ENCODE measurements around the gene CDH23.

CDH23 gene

DNA sequence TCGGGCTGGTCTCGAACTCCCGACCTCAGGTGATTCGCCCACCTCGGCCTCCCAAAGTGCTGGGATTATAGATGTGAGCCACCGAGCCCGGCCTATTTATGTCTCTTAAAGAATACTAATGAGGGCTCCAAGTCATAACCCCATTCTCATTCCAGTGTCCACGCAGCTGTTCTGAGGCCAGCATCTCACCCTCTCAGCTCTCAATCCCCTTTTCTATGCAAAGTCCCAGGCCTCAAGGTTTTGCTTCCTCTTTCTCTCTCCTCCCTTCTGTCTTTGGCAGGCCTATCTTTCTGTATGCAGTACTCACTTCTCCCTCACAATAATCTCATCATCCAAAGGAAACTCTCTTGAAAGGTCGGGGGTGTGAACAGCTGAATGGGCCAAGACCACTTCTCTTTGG, 404.6 kb downstream of the CDH23 start:
- in situ Hi-C loops (cut with HindIII; ENCODE audit: low pct_unique_long_range_greater_than_20kb, low sequenced_read_pairs): no loop called here
- DNase-seq (ENCODE audit: low read depth in 1 of 2, low spot score in 1 of 2): no peak
- no peak for TF ChIP-seq JUND (IDR thresholded peaks at IDR 0.05; ENCODE audit: low read depth)

DNA sequence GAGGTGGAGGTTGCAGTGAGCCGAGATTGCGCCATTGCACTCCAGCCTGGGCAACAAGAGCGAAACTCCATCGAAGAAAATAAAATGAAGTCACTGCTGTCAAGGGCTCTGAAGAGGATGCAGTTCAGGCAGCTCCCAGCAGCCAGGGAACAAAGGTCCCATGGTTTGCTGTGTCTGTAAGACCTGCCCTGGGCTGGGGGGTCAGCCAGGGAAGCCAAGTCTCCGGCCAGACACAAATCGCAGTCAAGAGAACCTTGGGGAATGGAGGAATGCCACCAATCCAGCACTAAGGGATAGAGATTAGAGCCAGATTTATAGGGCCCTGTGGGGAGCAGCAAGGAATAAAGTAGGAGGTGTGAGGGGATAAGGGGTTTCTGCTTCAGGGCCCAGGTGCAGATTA, 405.5 kb downstream of the CDH23 start:
- in situ Hi-C loops (cut with HindIII; ENCODE audit: low pct_unique_long_range_greater_than_20kb, low sequenced_read_pairs): no loop called here
- TF ChIP-seq JUND (IDR thresholded peaks at IDR 0.05; ENCODE audit: low read depth): no peak
- DNase-seq (ENCODE audit: low read depth in 1 of 2, low spot score in 1 of 2): no peak

DNA sequence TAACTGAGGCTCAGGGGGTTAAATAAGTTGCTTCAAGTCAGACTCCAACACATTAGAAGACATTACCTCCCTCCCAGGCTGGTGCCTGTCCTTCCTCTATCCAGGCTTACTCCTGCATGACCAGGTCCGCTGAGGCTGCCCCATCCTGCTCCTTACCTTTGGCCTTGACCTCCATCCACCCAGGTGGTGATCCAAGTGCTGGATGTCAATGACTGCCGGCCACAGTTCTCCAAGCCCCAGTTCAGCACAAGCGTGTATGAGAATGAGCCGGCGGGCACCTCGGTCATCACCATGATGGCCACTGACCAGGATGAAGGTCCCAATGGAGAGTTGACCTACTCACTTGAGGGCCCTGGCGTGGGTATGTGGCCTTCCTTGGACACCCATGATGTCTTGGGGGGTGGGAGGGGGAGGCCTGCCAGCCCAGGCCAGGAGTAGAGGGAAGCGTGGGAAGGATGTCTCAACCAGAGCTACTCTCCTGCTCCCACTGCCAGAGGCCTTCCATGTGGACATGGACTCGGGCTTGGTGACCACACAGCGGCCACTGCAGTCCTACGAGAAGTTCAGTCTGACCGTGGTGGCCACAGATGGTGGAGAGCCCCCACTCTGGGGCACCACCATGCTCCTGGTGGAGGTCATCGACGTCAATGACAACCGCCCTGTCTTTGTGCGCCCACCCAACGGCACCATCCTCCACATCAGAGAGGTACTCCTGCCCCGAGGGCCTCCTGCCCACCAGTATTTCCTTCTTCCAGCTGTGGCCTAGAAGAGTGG, 406.2 kb downstream of the CDH23 start:
- in situ Hi-C loops (cut with HindIII; ENCODE audit: low pct_unique_long_range_greater_than_20kb, low sequenced_read_pairs): no loop called here
- DNase-seq (ENCODE audit: low read depth in 1 of 2, low spot score in 1 of 2): no peak
- no peak for TF ChIP-seq JUND (IDR thresholded peaks at IDR 0.05; ENCODE audit: low read depth)

DNA sequence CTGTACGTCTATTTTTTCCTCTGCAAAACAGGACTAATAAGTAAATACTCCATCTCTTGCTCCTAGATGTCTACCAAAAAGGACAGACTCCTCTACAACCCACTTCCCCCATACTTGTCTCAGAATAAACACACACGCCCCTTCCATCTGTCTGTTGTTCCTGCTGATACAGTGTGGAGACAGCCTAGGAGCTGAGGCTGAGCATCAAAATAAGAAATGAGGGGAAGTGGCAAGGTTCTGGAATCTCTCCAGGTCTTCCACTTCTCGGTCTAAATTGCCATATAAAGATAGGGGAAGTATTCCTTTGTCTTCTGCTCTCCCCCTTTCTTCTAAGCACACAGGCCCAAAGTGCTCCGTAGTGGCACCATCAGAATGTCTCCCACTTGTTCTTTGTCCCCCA, 407.4 kb downstream of the CDH23 start:
- no peak for TF ChIP-seq JUND (IDR thresholded peaks at IDR 0.05; ENCODE audit: low read depth)
- no peak for DNase-seq (ENCODE audit: low read depth in 1 of 2, low spot score in 1 of 2)
- in situ Hi-C loops (cut with HindIII; ENCODE audit: low pct_unique_long_range_greater_than_20kb, low sequenced_read_pairs): no loop called here

DNA sequence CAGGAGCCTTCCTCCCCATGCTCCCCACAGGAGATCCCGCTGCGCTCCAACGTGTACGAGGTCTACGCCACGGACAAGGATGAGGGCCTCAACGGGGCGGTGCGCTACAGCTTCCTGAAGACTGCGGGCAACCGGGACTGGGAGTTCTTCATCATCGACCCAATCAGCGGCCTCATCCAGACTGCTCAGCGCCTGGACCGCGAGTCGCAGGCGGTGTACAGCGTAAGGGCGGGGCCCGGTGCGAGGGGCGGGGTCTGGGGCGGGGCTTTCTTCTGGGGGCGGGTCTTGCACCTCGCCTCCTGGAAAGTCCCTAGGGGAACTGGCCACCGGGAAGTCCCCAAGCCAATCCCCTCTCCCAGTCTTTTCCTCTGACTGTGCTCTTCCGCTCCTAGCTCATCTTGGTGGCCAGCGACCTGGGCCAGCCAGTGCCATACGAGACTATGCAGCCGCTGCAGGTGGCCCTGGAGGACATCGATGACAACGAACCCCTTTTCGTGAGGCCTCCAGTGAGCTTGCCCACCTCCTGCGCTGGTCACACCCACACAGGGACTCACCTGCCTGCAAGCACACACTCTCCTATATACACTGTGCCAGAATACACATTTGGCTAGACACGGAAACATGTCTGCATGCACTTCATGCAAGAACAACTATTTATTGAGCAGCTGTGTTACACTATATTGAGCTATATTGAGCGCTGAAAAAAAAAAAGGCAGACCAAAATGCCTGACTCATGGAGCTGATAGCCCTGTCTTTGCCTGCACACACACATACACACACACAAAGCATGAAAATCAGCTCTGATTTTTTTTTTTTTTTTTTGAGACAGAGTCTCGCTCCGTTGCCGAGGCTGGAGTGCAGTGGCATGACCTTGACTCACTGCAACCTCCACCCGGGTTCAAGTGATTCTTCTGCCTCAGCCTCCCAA, 409.3 kb downstream of the CDH23 start:
- DNase-seq (ENCODE audit: low read depth in 1 of 2, low spot score in 1 of 2): no peak
- in situ Hi-C loops (cut with HindIII; ENCODE audit: low pct_unique_long_range_greater_than_20kb, low sequenced_read_pairs): no loop called here
- TF ChIP-seq JUND (IDR thresholded peaks at IDR 0.05; ENCODE audit: low read depth): no peak

DNA sequence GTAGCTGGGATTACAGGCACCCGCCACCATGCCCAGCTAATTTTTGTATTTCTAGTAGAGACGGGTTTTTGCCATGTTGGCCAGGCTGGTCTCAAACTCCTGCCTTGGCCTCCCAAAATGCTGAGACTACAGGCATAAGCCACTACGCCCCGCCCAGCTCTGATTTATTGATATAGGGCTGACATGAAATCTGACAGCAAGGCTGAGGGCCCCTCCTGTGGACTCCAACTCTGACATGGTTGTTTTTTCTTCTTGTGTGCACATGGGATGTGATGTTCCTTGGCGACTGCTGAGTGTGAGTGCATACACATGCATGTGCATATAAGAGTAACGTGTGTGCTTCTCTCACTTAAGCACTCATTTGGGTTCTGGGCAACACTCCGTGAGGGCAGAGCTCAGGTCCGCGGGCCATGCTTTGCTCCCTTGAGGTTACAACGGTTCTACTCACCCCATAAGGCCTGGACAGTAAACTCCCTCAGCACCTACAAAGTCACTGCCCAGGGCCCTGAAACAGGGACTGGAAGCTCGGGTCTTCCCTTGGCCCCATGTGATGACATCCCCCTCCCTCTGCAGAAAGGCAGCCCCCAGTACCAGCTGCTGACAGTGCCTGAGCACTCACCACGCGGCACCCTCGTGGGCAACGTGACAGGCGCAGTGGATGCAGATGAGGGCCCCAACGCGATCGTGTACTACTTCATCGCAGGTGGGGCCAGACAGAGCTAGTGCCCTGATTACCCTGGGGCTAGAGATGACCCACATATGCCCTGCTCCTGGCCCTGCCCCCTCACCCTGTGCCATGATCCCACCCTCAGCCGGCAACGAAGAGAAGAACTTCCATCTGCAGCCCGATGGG, 410.2 kb downstream of the CDH23 start:
- no peak for TF ChIP-seq JUND (IDR thresholded peaks at IDR 0.05; ENCODE audit: low read depth)
- DNase-seq (ENCODE audit: low read depth in 1 of 2, low spot score in 1 of 2): no peak
- in situ Hi-C loops (cut with HindIII; ENCODE audit: low pct_unique_long_range_greater_than_20kb, low sequenced_read_pairs): no loop called here

DNA sequence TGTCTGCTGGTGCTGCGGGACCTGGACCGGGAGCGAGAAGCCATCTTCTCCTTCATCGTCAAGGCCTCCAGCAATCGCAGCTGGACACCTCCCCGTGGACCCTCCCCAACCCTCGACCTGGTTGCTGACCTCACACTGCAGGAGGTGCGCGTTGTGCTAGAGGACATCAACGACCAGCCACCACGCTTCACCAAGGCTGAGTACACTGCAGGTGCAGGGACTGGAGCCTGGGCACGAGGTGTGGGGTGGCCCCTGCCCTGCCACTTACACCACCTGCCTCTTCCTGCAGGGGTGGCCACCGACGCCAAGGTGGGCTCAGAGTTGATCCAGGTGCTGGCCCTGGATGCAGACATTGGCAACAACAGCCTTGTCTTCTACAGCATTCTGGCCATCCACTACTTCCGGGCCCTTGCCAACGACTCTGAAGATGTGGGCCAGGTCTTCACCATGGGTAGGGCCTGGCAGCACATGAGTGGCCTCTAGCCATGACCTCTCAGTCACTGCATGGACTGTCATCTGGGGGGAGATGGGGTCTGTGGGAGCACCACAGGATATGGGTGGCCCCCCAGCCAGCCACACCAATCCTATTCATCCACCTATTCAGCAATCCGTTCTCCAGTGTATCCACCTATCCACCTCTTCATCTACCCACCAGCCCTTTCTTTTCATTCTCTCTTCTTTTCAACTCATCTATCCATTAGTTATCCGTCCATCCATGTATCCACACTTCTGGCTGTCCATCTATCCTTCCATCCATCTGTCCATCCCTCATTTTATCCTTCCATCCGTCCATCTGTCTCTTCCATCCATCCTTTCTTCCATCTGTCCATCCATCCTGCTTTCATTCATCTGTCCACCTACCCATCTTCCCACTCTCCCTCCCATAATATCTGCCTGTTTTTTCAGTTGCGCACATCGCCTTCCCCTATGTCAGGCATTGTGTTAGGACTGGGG, 411.1 kb downstream of the CDH23 start:
- no peak for TF ChIP-seq JUND (IDR thresholded peaks at IDR 0.05; ENCODE audit: low read depth)
- in situ Hi-C loops (cut with HindIII; ENCODE audit: low pct_unique_long_range_greater_than_20kb, low sequenced_read_pairs): no loop called here
- no peak for DNase-seq (ENCODE audit: low read depth in 1 of 2, low spot score in 1 of 2)

DNA sequence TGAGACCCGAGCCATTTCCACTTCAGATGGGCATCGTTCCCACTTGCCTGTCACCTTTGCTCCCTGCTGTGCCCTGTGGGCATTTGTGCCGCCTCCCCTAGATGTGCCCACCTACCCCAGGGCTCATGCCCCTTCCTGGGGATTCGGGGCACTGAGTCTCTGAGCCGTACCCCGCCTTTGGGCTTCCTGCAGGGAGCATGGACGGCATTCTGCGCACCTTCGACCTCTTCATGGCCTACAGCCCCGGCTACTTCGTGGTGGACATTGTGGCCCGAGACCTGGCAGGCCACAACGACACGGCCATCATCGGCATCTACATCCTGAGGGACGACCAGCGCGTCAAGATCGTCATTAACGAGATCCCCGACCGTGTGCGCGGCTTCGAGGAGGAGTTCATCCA, 412.9 kb downstream of the CDH23 start:
- no peak for TF ChIP-seq JUND (IDR thresholded peaks at IDR 0.05; ENCODE audit: low read depth)
- DNase-seq (ENCODE audit: low read depth in 1 of 2, low spot score in 1 of 2): no peak
- in situ Hi-C loops (cut with HindIII; ENCODE audit: low pct_unique_long_range_greater_than_20kb, low sequenced_read_pairs): no loop called here

DNA sequence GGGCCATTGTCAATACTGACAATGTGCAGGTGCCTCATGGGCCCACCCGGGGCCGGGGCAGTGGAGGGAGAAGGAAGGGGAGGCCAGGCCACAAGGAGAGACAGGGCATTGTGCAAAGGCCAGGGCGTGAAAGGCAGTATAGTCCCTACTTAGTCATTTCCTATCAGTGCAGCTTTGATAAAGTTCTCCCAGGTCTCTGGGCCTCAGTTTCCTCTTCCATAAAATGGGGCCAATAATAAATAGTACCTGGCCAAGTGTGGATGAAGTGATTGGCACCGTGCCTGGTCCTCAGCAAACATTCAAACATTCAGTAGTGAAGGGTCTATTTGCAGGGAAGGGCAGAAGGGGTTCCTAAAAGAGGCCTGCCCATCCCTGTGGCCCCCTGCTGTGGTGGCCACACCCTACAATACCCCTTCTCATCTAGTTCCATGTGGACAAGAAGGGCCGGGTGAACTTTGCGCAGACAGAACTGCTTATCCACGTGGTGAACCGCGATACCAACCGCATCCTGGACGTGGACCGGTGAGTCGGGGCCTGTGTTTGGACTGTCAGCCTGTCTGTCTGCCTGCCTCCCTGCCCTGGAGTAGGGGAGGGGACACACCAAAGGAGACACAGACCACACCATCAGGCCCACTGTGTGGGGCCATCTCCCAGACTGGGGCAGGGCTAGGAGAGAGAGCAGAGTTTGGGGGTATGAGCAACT, 413.5 kb downstream of the CDH23 start:
- in situ Hi-C loops (cut with HindIII; ENCODE audit: low pct_unique_long_range_greater_than_20kb, low sequenced_read_pairs): no loop called here
- no peak for DNase-seq (ENCODE audit: low read depth in 1 of 2, low spot score in 1 of 2)
- no peak for TF ChIP-seq JUND (IDR thresholded peaks at IDR 0.05; ENCODE audit: low read depth)

DNA sequence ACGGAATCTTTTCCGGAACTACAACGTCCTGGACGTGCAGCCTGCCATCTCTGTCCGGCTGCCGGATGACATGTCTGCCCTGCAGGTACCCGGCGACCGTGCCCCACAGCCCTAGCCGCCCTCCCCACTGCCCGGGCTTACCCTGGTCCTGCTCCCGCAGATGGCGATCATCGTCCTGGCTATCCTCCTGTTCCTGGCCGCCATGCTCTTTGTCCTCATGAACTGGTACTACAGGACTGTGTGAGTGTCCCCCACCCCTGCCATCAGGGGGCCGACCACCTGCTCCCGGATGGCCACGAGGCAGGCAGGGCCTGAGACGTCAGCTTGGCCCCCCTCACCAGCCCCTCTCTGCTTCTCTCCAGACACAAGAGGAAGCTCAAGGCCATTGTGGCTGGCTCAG, 414.6 kb downstream of the CDH23 start:
- in situ Hi-C loops (cut with HindIII; ENCODE audit: low pct_unique_long_range_greater_than_20kb, low sequenced_read_pairs): no loop called here
- no peak for TF ChIP-seq JUND (IDR thresholded peaks at IDR 0.05; ENCODE audit: low read depth)
- no peak for DNase-seq (ENCODE audit: low read depth in 1 of 2, low spot score in 1 of 2)

All from T47D (cell line).